KOPT-K1 (cell line): Measurements from ENCODE around the gene CTPS1.

Source experiments
- H3K27ac ChIP-seq: fragments of 200-600 bp; sonication (generic); 2 replicates; pipeline ENCODE4 v1.5.1; 2016; ENCODE audit warnings: antibody characterized with exemption, mild to moderate bottlenecking, low read depth, low read length; ENCODE audit not compliant: poor library complexity, severe bottlenecking
- H3K36me3 ChIP-seq: fragments of 200-600 bp; sonication (generic); 2 replicates; pipeline ENCODE4 v1.5.1; 2017; ENCODE audit warnings: antibody characterized with exemption, mild to moderate bottlenecking, low read length, moderate library complexity; ENCODE audit not compliant: insufficient read depth
- H3K9me3 ChIP-seq: fragments of 200-600 bp; sonication (generic); 2 replicates; pipeline ENCODE4 v1.5.1; 2017; ENCODE audit warnings: antibody characterized with exemption, low read length, mild to moderate bottlenecking; ENCODE audit not compliant: insufficient read depth, poor library complexity, severe bottlenecking

The CTPS1 gene

DNA sequence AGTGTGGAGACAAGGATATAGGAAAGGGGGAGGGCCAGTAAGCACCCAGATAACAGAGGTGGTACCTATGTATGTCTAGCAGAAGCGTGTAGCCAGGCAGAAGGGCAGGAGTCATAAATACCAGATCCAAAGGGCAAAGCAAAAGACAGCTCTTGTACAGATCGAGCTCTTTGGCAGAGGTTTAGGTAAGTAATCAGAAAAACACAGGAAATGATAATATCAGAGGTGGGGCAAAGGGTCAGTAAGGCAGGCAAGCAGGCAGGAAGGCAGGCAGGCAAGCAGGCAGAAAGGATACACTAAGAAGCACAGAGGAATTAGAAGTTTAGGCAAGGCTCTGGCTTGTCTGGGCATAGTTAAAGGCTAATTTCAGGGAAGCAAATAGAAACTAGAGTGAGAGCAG is 64.7 kb downstream of the CTPS1 start:
- no peaks in the 10 kb centered on the region for H3K9me3 ChIP-seq
- no peak overlapping the region for H3K27ac ChIP-seq
- H3K36me3 ChIP-seq, result peaks cover 89% of the 10 kb centered on the region

DNA sequence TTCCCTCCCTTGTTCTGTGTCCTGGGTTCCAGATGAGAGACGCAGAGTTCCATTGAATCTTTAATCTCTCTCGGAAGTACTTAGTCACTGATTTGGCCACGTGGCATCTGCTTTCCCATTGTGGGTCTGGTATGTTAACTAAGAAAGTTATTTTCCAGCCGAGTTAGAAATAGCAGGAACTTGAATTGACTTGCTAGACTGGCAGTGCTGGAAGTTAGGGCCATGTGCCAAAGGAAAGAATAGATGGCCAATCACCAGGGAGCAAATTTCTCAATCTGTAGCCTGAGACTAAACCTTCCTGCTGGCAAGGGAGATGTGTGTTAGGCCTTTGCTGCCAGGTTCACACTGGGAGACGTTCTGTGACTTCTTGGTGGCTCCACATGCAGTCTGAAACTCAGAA is 66.2 kb downstream of the CTPS1 start:
- peaks cover 87% of the 10 kb centered on the region for H3K36me3 ChIP-seq
- H3K9me3 ChIP-seq, result no peaks in the 10 kb centered on the region
- no peak overlapping the region for H3K27ac ChIP-seq

DNA sequence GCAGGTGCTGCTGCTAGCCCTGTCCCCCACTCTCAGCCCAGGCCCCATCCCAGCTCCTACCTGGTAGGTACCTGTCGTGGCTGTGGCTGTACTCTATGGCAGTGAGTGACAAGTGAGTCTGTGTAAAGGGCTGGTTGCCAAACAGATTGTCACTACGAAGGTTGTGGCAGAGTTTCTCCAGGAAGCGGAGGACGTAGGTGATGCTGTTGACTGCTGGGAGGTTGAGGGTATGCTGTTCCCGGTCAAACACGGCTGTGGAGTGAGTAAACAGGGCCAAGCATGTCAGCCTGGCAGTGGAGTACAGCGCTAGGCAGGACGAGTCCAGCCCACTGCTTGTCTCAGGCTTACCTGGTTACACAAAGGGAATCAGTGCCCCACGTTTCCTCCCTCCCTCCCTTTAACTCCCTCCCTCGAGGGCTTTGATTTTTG is 66.9 kb downstream of the CTPS1 start:
- peaks cover 87% of the 10 kb centered on the region for H3K36me3 ChIP-seq
- no peak overlapping the region for H3K27ac ChIP-seq
- H3K9me3 ChIP-seq, result no peaks in the 10 kb centered on the region

DNA sequence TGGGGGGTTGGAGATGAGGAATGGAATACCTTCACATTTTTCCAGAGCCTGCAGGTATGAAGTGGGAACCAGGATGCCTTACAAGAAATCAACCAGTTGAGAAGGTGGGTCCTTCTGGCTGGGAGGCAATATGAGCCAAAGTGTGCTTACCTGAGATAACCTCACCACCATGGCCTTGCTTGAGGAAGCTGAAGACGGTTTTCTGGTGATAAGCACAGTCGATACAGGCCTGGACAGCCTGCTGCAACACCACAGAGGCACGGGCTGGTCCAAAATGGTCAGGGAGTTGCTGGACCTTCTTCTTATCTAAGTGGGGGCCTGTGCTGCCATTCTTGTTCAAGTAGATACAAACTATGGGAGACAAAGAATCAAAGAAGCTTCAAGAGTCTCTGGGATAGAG is 69.0 kb downstream of the CTPS1 start:
- peaks cover 91% of the 10 kb centered on the region for H3K36me3 ChIP-seq
- no peak overlapping the region for H3K27ac ChIP-seq

DNA sequence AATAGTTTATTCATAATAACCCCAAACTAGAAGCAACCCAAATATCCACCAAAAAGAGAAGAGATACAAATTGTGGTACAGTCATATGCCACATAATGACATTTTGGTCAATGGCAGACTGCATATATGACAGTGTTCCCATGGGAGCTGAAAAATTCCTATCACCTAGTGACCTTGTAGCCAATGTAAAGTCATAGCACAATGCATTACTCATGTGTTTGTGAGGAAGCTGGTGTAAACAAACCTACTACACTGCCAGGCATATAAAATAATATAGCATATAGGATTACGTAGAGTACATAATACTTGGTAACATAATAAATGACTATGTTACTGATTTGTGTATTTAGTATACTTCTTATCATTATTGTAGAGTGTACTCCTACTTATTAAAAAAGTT is 71.5 kb downstream of the CTPS1 start:
- peaks cover 91% of the 10 kb centered on the region for H3K36me3 ChIP-seq
- H3K27ac ChIP-seq, result no peak overlapping the region
- no peaks in the 10 kb centered on the region for H3K9me3 ChIP-seq

More for the DNA sequence above, 69.0 kb downstream of the CTPS1 start:
- no peaks in the 10 kb centered on the region for H3K9me3 ChIP-seq

DNA sequence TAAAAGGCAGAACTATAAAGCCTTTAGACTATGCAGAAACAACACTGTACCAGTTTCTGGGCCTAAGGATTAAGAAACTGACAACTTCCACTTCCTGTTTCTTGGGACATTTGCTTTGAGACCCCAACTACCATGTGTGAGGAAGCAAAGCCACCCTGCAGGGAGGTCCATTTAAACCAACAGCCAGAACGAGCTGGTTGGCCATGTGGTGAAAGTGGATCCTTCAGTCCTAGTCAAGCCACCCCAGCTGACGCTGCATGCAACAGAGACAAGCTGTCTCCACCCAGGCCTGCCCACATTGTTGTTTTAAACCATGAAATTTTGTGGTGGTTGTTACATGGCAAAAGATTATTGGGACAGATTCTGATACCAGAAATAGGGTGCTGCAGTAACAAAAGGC is 73.8 kb downstream of the CTPS1 start:
- no peaks in the 10 kb centered on the region for H3K9me3 ChIP-seq
- H3K36me3 ChIP-seq, result peaks cover 90% of the 10 kb centered on the region
- H3K27ac ChIP-seq, result no peak overlapping the region

DNA sequence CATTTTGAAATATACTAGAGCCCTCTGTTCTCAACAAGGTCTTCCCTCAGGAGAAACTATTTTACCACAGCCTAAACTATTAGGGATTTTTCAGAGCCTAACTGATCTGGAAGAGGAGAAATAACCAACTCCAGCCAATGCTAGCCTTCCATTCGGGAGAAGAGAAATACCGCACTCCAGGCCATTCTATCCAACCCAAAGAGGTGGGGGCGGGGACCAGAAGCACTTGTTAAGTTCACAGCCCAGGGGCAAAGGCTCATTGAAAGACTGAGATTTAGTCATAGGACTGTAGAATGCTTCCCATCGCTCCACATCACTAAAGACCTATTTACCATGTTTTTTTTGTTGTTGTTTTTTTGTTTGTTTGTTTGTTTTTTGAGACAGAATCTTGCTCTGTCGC is 77.4 kb downstream of the CTPS1 start:
- Histone ChIP-seq H3K9me3 (no peaks in the 10 kb centered on the region), H3K27ac (no peak overlapping the region), H3K36me3 (peaks cover 96% of the 10 kb centered on the region)
